ENCODE data around the gene GDPD4.

GDPD4 gene

GRCh38 chr11:77253690-77254089 lies 47.8 kb downstream of the GDPD4 start:
- no peak for DNase-seq (ENCODE audit: low read depth in 1 of 2, low spot score in 1 of 2)
- in situ Hi-C loops (cut with HindIII; ENCODE audit: low pct_unique_long_range_greater_than_20kb, low sequenced_read_pairs), result no loop called here
- no peak for TF ChIP-seq JUND (IDR thresholded peaks at IDR 0.05; ENCODE audit: low read depth)

GRCh38 chr11:77252555-77253270 lies 48.8 kb downstream of the GDPD4 start:
- DNase-seq (ENCODE audit: low read depth in 1 of 2, low spot score in 1 of 2), result peak in 1 of 2 experiments; percentile 12
- TF ChIP-seq JUND (IDR thresholded peaks at IDR 0.05; ENCODE audit: low read depth), result no peak
- in situ Hi-C loops (cut with HindIII; ENCODE audit: low pct_unique_long_range_greater_than_20kb, low sequenced_read_pairs), result no loop called here

DNA sequence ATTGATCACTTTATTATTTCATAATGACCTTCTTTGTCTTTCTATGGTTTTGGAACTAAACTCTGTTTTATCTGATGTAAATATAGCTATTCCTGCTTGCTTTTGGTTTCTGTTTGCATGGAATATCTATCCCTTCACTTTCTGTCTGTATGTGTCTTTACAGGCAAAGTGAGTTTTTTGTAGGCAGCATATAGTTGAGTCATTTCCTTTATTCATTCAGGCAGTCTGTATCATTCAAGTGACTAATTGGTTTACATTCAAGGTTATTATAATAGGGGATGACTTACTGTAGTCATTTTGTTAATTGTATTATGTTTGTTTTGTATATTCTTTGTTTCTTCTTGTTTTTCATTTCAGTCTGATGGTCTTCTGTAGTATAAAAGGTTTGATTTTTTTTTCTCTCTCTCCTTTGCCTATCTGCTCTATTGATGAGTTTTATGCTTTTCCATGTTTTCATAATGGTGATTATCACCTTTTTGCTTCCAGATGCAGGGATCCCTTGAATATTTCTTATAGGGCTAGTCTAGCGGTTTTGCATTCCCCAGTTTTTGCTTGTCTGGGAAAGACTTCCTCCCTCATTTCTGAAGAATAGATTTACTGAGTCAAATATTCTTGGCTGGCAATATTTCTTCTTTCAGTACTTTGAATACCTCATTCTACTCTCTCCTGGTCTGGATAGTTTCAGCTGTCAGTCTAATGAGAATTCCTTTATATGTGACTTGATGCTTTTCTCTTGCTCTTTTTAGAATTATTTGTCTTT lies 50.4 kb downstream of the GDPD4 start:
- TF ChIP-seq JUND (IDR thresholded peaks at IDR 0.05; ENCODE audit: low read depth), result no peak
- in situ Hi-C loops (cut with HindIII; ENCODE audit: low pct_unique_long_range_greater_than_20kb, low sequenced_read_pairs), result no loop called here
- DNase-seq (ENCODE audit: low read depth in 1 of 2, low spot score in 1 of 2), result no peak

GRCh38 chr11:77249427-77249826 lies 52.1 kb downstream of the GDPD4 start:
- in situ Hi-C loops (cut with HindIII; ENCODE audit: low pct_unique_long_range_greater_than_20kb, low sequenced_read_pairs), result no loop called here
- DNase-seq (ENCODE audit: low read depth in 1 of 2, low spot score in 1 of 2), result no peak
- TF ChIP-seq JUND (IDR thresholded peaks at IDR 0.05; ENCODE audit: low read depth), result no peak

DNA sequence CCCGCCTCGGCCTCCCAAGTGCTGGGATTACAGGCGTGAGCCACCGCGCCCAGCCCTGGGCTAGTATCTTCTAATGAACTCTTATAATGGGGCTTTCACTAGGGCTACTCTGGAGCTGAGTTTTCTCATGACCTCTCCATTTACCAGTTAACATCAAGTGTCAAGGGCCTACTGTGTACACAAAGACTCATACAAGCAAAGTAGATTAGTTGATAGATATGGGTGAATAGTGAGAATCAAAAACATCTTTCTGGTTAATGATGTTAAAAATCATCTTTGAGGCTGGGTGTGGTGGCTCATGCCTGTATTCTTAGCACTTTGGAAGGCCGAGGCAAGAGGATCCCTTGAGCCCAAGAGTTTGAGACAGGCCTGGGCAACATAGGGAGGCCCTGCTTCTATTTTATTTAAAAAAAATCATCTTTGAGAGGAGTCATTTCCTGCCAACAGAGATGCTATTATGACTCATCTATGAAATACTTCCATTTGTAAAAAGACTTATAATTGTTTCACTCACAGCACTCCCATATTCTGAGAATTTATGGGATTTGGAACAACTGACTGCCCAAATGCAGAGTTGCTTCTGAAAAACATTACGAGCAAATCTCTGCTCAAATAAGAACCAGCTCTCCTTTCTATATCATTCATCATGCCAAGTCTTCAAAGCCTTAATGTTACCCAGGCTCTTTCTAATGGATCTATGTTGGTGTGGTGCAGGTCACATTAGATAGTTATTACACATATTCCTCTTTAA lies 57.0 kb downstream of the GDPD4 start:
- no peak for TF ChIP-seq JUND (IDR thresholded peaks at IDR 0.05; ENCODE audit: low read depth)
- in situ Hi-C loops (cut with HindIII; ENCODE audit: low pct_unique_long_range_greater_than_20kb, low sequenced_read_pairs), result no loop called here
- no peak for DNase-seq (ENCODE audit: low read depth in 1 of 2, low spot score in 1 of 2)

GRCh38 chr11:77236901-77237300 lies 64.6 kb downstream of the GDPD4 start:
- DNase-seq (ENCODE audit: low read depth in 1 of 2, low spot score in 1 of 2), result no peak
- in situ Hi-C loops (cut with HindIII; ENCODE audit: low pct_unique_long_range_greater_than_20kb, low sequenced_read_pairs), result no loop called here
- TF ChIP-seq JUND (IDR thresholded peaks at IDR 0.05; ENCODE audit: low read depth), result no peak

GRCh38 chr11:77233011-77233410 lies 68.5 kb downstream of the GDPD4 start:
- no peak for DNase-seq (ENCODE audit: low read depth in 1 of 2, low spot score in 1 of 2)
- TF ChIP-seq JUND (IDR thresholded peaks at IDR 0.05; ENCODE audit: low read depth), result no peak
- in situ Hi-C loops (cut with HindIII; ENCODE audit: low pct_unique_long_range_greater_than_20kb, low sequenced_read_pairs), result no loop called here

DNA sequence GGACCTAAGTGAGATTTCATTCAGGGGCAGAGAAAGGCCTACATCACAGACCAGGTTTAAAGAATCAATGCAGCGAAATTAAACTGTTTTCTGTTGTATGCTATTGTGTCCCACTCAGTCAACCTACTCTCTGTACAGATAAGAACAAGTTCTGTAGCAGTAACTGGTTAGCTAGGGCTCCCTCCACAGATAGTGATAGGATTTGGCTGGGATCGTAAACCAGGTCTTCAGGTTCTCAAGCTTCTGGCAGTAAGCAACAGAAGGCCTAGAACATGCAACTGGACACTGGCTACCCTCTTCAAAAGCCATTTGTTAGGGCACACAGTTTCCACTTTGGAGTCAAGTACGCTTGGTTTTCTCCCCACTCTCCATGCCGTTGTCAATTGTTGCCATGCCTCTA lies 69.2 kb downstream of the GDPD4 start:
- in situ Hi-C loops (cut with HindIII; ENCODE audit: low pct_unique_long_range_greater_than_20kb, low sequenced_read_pairs), result no loop called here
- no peak for DNase-seq (ENCODE audit: low read depth in 1 of 2, low spot score in 1 of 2)

GRCh38 chr11:77231800-77232199 lies 69.7 kb downstream of the GDPD4 start:
- in situ Hi-C loops (cut with HindIII; ENCODE audit: low pct_unique_long_range_greater_than_20kb, low sequenced_read_pairs), result no loop called here
- DNase-seq (ENCODE audit: low read depth in 1 of 2, low spot score in 1 of 2), result no peak
- TF ChIP-seq JUND (IDR thresholded peaks at IDR 0.05; ENCODE audit: low read depth), result no peak

More for the DNA sequence above, 69.2 kb downstream of the GDPD4 start:
- TF ChIP-seq JUND (IDR thresholded peaks at IDR 0.05; ENCODE audit: low read depth), result no peak

DNA sequence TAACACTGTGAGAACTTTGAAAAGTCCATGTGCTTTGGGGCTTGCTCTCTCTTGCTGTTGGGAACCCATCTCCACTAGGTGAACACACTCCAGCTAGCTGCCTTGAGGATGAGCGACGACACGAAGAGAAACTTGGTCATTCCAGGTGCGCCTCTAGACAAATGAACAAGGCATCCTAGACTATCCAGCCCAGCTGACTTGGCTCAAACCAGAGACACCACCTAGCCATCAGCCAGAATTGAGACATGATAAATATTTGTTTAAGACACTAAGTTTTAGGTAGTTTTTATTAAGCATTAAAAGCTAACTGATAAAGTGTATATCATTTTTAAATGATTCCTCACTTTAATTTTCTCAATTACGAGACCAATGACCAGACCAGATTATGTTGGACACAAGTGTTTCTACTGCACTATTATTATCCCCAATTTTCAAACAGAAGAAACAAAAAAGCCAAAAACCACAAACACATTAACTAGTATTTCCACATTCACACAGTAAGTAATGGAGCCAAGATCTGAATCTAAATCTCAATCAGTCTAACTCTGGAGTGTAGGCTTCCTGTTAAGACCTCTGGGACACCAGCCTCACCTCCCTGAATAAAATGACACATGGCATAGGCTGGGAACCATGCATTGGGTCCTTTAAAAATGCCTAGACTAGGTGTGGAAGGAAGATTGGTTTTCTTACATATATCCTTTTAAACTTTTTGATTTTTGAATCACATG lies 70.4 kb downstream of the GDPD4 start:
- TF ChIP-seq JUND (IDR thresholded peaks at IDR 0.05; ENCODE audit: low read depth), result no peak
- in situ Hi-C loops (cut with HindIII; ENCODE audit: low pct_unique_long_range_greater_than_20kb, low sequenced_read_pairs), result no loop called here
- DNase-seq (ENCODE audit: low read depth in 1 of 2, low spot score in 1 of 2), result peak in 1 of 2 experiments; percentile 18

- no peak for TF ChIP-seq JUND (IDR thresholded peaks at IDR 0.05; ENCODE audit: low read depth)
- in situ Hi-C loops (cut with HindIII; ENCODE audit: low pct_unique_long_range_greater_than_20kb, low sequenced_read_pairs), result no loop called here
- DNase-seq (ENCODE audit: low read depth in 1 of 2, low spot score in 1 of 2), result no peak
Observed at GRCh38 chr11:77223797-77224196, 77.7 kb downstream of the GDPD4 start.

DNA sequence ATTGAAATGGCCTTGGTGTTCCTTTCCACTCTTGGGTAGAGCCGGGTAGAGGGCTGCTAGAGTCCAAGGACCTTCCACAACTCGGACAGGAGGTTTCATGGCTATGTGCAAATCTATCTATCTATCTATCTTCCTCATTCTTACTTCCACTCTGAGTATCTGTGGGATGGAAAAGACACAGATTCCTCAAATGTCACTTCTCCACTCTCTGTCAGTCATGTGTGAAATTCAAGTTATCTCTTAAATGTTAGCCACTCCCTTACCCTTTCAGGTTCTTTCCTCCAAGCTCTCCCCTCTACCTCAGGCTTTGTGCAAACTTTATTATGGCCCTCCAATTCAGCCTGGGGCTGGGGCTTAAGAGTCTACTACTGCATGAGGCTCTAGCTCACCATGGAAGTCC lies 84.3 kb downstream of the GDPD4 start:
- in situ Hi-C loops (cut with HindIII; ENCODE audit: low pct_unique_long_range_greater_than_20kb, low sequenced_read_pairs), result no loop called here
- TF ChIP-seq JUND (IDR thresholded peaks at IDR 0.05; ENCODE audit: low read depth), result no peak

More for the DNA sequence above, 84.3 kb downstream of the GDPD4 start:
- no peak for DNase-seq (ENCODE audit: low read depth in 1 of 2, low spot score in 1 of 2)
